SU-DHL-6 (cell line): Measurements from ENCODE around the gene BAIAP2L1.

Source experiments
- H2AFZ ChIP-seq: fragments of 200-600 bp; sonication (generic); 2 replicates; pipeline ENCODE4 v1.6.1; 2014; ENCODE audit warnings: low read depth, mild to moderate bottlenecking, moderate library complexity, mixed read lengths, antibody characterized with exemption, low read length; ENCODE audit not compliant: severe bottlenecking
- H3F3A ChIP-seq: fragments of 200-600 bp; shearing (Covaris generic); 2 replicates; pipeline ENCODE4 v1.6.0; 2016; ENCODE audit warnings: antibody characterized with exemption, mild to moderate bottlenecking; ENCODE audit not compliant: insufficient read depth
- H3K27ac ChIP-seq: fragments of 200-600 bp; sonication (generic); 2 replicates; pipeline ENCODE4 v1.5.1; 2016; ENCODE audit warnings: low read depth, mild to moderate bottlenecking, low read length, moderate library complexity, mixed read lengths
- H3K27me3 ChIP-seq: fragments of 200-600 bp; sonication (generic), shearing (Covaris generic); 2 replicates; pipeline ENCODE4 v1.6.0; 2014; ENCODE audit warnings: mild to moderate bottlenecking, low read length
- H3K36me3 ChIP-seq: fragments of 200-600 bp; sonication (generic); 2 replicates; pipeline ENCODE4 v1.6.1; 2014; ENCODE audit warnings: mild to moderate bottlenecking, low read length, mixed read lengths
- H3K4me2 ChIP-seq: fragments of 300-600, 200-600 bp; shearing (Covaris generic), sonication (generic); 2 replicates; pipeline ENCODE4 v1.6.0; 2014; ENCODE audit warnings: low read length, low read depth, mild to moderate bottlenecking; ENCODE audit not compliant: poor library complexity, severe bottlenecking
- H3K4me3 ChIP-seq: fragments of 200-600 bp; sonication (generic); 2 replicates; pipeline ENCODE4 v1.5.1; 2014; ENCODE audit warnings: antibody characterized with exemption, low read length, mild to moderate bottlenecking, mixed read lengths; ENCODE audit not compliant: insufficient read depth, poor library complexity, severe bottlenecking
- H3K79me2 ChIP-seq: fragments of 200-600 bp; sonication (generic); 2 replicates; pipeline ENCODE4 v1.6.1; 2014; ENCODE audit warnings: mild to moderate bottlenecking, low read length, moderate library complexity; ENCODE audit not compliant: insufficient read depth
- H3K9ac ChIP-seq: fragments of 200-600 bp; sonication (generic); 2 replicates; pipeline ENCODE4 v1.7.0; 2014; ENCODE audit warnings: mild to moderate bottlenecking, low read length
- H3K9me2 ChIP-seq: fragments of 200-600 bp; sonication (generic); replicated peaks from 2 replicates; pipeline ENCODE4 v1.6.1; 2014; ENCODE audit warnings: low read length; ENCODE audit not compliant: insufficient read depth
- H3K9me3 ChIP-seq: fragments of 200-600 bp; sonication (generic); 2 replicates; pipeline ENCODE4 v1.6.1; 2014; ENCODE audit warnings: low read length, mixed read lengths; ENCODE audit not compliant: insufficient read depth
- H4K20me1 ChIP-seq: fragments of 200-600 bp; sonication (generic); 2 replicates; pipeline ENCODE4 v1.6.1; 2014; ENCODE audit warnings: low read depth, mild to moderate bottlenecking, antibody characterized with exemption, low read length, moderate library complexity, mixed read lengths
- CTCF ChIP-seq: fragments of 200-600 bp; sonication (generic); IDR thresholded peaks from one replicate; pipeline ENCODE4 v1.5.1; 2017; ENCODE audit warnings: antibody characterized with exemption, mild to moderate bottlenecking, low read length, moderate library complexity; ENCODE audit not compliant: insufficient read depth, poor library complexity, severe bottlenecking
- EZH2phosphoT487 ChIP-seq: fragments of 200-600 bp; sonication (generic), shearing (Covaris generic); conservative IDR thresholded peaks from 2 replicates; pipeline ENCODE4 v1.6.1; 2018; ENCODE audit warnings: mild to moderate bottlenecking, antibody characterized with exemption, low read length, moderate library complexity, mixed read lengths

Gene BAIAP2L1

GRCh38 chr7:98324782-98325181 lies 76.1 kb downstream of the BAIAP2L1 start:
- no peaks in the 10 kb centered on the region for H3F3A ChIP-seq
- TF ChIP-seq EZH2phosphoT487 (no peak), CTCF (no peak)
- H3K4me3 ChIP-seq = no peak overlapping the region
- H2AFZ ChIP-seq = no peak overlapping the region
- H4K20me1 ChIP-seq = no peaks in the 10 kb centered on the region
- no peaks in the 10 kb centered on the region for H3K9me2 ChIP-seq
- H3K27ac ChIP-seq = no peak overlapping the region
- H3K9ac ChIP-seq = no peak overlapping the region
- H3K9me3 ChIP-seq = no peaks in the 10 kb centered on the region
- no peaks in the 10 kb centered on the region for H3K27me3 ChIP-seq
- H3K4me2 ChIP-seq = no peak overlapping the region
- H3K36me3 ChIP-seq = no peaks in the 10 kb centered on the region
- no peaks in the 10 kb centered on the region for H3K79me2 ChIP-seq

- Histone ChIP-seq H3K9me3 (no peaks in the 10 kb centered on the region), H3K9ac (no peak overlapping the region), H3K79me2 (no peaks in the 10 kb centered on the region)
These were observed 77.1 kb downstream of the BAIAP2L1 start for GRCh38 chr7:98323597-98324322.

GRCh38 chr7:98322331-98323270 lies 78.3 kb downstream of the BAIAP2L1 start:
- H3K27ac ChIP-seq = no peak overlapping the region
- no peak overlapping the region for H3K4me2 ChIP-seq
- H3K79me2 ChIP-seq = no peaks in the 10 kb centered on the region
- H3K9me2 ChIP-seq = no peaks in the 10 kb centered on the region
- no peak overlapping the region for H2AFZ ChIP-seq
- H3K9me3 ChIP-seq = no peaks in the 10 kb centered on the region
- TF ChIP-seq CTCF = no peak
- no peak for TF ChIP-seq EZH2phosphoT487
- no peak overlapping the region for H3K4me3 ChIP-seq
- no peaks in the 10 kb centered on the region for H3K36me3 ChIP-seq
- no peaks in the 10 kb centered on the region for H3F3A ChIP-seq
- no peak overlapping the region for H3K9ac ChIP-seq
- H3K27me3 ChIP-seq = no peaks in the 10 kb centered on the region
- H4K20me1 ChIP-seq = no peaks in the 10 kb centered on the region

More at GRCh38 chr7:98323597-98324322, 77.1 kb downstream of the BAIAP2L1 start:
- H3F3A ChIP-seq = no peaks in the 10 kb centered on the region
- no peaks in the 10 kb centered on the region for H3K36me3 ChIP-seq
- no peak overlapping the region for H2AFZ ChIP-seq
- H4K20me1 ChIP-seq = no peaks in the 10 kb centered on the region
- no peak overlapping the region for H3K27ac ChIP-seq
- H3K4me3 ChIP-seq = no peak overlapping the region
- H3K9me2 ChIP-seq = no peaks in the 10 kb centered on the region
- TF ChIP-seq EZH2phosphoT487 (no peak), CTCF (no peak)
- no peaks in the 10 kb centered on the region for H3K27me3 ChIP-seq
- no peak overlapping the region for H3K4me2 ChIP-seq
